GM13976 (cell line): ENCODE measurements around the gene SGCG.
"Not testable (repeated sequence)": the region's sequence is repeated elsewhere in the genome, so short reads cannot be mapped to it uniquely, and the experiment has no call there.

Experiments
- DNase-seq: peaks from one replicate; pipeline ENCODE4 v3.0.0; 2012; ENCODE audit warnings: low spot score
- in situ Hi-C: fragments of 300-500 bp; cut with MboI; formaldehyde crosslinking; loops from one replicate; pipeline ENCODE4 v1.12.0; 2022; ENCODE audit warnings: low sequenced_read_pairs, mixed read lengths, inconsistent platforms; ENCODE audit not compliant: unreplicated experiment
- TF ChIP-seq, protein P1 (sequence below): IDR thresholded peaks from 2 replicates; pipeline ENCODE4 v1.5.1; 2012; ENCODE audit warnings: borderline replicate concordance, mild to moderate bottlenecking; ENCODE audit not compliant: insufficient read depth; ENCODE audit errors: extremely low read depth, missing control alignments, control extremely low read depth

Gene SGCG, protein sequence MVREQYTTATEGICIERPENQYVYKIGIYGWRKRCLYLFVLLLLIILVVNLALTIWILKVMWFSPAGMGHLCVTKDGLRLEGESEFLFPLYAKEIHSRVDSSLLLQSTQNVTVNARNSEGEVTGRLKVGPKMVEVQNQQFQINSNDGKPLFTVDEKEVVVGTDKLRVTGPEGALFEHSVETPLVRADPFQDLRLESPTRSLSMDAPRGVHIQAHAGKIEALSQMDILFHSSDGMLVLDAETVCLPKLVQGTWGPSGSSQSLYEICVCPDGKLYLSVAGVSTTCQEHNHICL

DNA sequence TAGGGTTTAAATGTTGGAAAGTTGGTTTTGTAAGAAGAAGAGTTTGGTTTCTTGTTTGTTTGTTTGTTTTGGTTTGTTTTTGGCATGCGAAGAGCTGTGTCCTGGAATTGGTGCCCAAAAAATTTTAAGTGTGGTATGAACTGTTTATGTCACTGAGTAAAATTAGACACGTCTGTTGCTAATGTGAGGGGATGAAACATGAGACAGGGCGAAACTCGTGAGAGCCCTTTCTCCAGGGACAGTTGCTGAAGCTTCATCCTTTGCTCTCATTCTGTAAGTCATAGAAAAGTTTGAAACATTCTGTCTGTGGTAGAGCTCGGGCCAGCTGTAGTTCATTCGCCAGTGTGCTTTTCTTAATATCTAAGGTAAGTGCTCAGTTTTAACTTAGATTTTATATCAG lies at the start of gene SGCG:
SGCG (plus strand) TSS at position 269 of the 400 bp plus-strand sequence. CDS start 22,716 bp downstream, outside the sequence.
- in situ Hi-C loops: no loop called here
- TF ChIP-seq, protein P1, sequence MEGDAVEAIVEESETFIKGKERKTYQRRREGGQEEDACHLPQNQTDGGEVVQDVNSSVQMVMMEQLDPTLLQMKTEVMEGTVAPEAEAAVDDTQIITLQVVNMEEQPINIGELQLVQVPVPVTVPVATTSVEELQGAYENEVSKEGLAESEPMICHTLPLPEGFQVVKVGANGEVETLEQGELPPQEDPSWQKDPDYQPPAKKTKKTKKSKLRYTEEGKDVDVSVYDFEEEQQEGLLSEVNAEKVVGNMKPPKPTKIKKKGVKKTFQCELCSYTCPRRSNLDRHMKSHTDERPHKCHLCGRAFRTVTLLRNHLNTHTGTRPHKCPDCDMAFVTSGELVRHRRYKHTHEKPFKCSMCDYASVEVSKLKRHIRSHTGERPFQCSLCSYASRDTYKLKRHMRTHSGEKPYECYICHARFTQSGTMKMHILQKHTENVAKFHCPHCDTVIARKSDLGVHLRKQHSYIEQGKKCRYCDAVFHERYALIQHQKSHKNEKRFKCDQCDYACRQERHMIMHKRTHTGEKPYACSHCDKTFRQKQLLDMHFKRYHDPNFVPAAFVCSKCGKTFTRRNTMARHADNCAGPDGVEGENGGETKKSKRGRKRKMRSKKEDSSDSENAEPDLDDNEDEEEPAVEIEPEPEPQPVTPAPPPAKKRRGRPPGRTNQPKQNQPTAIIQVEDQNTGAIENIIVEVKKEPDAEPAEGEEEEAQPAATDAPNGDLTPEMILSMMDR: no peak

DNA sequence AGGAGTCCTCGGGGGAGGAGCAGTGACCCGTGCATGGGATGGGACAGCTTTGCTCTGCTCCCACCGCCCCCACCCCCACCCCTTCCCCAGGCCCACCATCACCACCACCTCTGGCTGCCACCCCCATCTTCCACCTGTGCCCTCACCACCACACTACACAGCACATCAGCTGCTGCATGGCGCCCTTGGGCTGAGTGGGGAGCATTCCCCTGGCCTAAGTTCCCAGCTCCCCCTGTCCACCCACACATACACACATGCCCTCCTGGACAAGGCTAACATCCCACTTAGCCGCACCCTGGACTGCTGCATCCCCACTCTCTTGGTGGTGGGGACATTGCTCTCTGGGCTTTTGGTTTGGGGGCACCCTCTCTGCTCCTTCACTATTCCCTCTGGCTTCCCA lies 46.2 kb upstream of the SGCG start:
- in situ Hi-C loops: no loop called here
- no peak for DNase-seq
- TF ChIP-seq, protein P1: no peak

More for the DNA sequence above, at the start of gene SGCG:
- DNase-seq: no peak

DNA sequence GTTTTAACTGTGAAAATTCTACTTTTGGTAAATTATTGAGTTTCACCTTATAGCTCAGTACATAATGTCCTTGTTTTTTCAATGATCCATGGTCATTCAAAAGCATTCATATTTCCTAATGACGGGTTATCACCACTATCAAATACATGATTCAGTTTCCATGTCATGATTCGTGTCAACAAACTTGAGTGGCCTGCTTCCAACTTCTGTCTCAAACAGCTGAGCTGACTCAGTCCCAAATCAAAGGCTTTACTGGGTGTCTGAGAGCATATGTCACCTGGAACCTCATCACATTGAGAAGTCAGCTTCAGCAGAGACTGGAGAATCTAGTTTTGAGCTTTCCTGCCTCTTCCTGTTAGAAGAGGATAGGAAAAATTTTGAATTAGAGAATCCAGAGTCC lies 40.3 kb upstream of the SGCG start:
- TF ChIP-seq, protein P1: no peak

GRCh38 chr13:23141964-23142363 lies 38.8 kb upstream of the SGCG start:
- TF ChIP-seq, protein P1: no peak
- no peak for DNase-seq
- in situ Hi-C loops: no loop called here

More for the DNA sequence above, 40.3 kb upstream of the SGCG start:
- in situ Hi-C loops: no loop called here
- no peak for DNase-seq

DNA sequence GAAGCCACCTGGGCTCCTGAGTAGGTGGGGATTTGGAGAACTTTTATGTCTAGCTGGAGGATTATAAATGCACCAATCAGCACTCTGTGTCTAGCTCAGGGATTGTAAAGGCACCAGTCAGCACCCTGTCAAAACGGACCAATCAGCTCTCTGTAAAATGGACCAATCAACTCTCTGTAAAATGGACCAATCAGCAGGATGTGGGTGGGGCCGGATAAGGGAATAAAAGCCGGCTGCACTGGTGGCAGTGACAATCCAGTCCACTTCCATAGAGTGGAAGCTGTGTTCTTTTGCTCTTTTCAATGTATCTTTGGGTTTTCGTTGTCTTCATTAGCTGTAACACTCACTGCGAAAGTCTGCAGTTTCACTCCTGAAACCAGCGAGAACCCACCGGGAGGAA lies 38.2 kb upstream of the SGCG start:
- DNase-seq, in situ Hi-C loops: not testable (repeated sequence)

- TF ChIP-seq, protein P1: no peak
- in situ Hi-C loops: no loop called here
- DNase-seq: no peak
These were observed 36.3 kb upstream of the SGCG start for GRCh38 chr13:23144431-23144830.

DNA sequence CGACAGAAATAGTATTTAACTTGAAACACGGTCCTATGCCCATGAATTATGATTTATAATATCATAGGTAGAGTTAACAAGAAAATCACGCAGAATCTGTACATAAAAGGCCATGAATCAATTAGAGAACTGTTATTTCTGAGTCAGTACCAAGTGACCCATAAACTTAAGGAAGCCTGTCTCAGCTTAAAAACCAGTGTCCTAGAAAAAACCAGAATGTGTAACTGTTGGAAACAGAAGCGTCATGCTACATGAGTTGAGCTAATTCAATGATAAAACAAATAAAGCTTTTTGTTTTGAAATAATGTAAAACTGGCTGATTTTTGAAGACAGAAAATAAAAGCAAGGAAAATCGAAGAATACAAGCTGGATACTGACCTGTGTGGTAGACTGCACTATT lies 34.8 kb upstream of the SGCG start:
- no peak for DNase-seq
- TF ChIP-seq, protein P1: no peak
- in situ Hi-C loops: no loop called here
